MCF 10A (cell line): ENCODE results near the gene ZBTB45. TPM values are rescaled to one million over a fixed set of nuclear protein-coding genes. Genes with fewer than 3 reads are reported as not detected.

Source experiments
- BruUV-seq: library from RNA; stranded (reverse); fragments of 400-500 nt; replicated peaks from 2 replicates; lab custom pipeline; 2021; lab: Mats Ljungman, UMichigan
- CTCF ChIA-PET: fragments of 300-600 bp; sonication (Branson Sonifier 250); formaldehyde crosslinking; extraction: SDS; loops from one replicate; lab custom pipeline; 2021; ENCODE audit warnings: antibody characterized with exemption, inconsistent platforms; lab: Yijun Ruan, JAX
- POLR2A ChIA-PET: fragments of 300-600, 350-650 bp; sonication (Branson Sonifier 250); formaldehyde crosslinking; extraction: SDS; loops from one replicate; lab custom pipeline; 2020; ENCODE audit warnings: antibody characterized with exemption, inconsistent platforms; lab: Yijun Ruan, JAX
- DNase-seq: peaks from one replicate; pipeline ENCODE4 v3.0.0-alpha.2; 2018; ENCODE audit not compliant: unreplicated experiment
- H3K27ac Mint-ChIP-seq: one replicate; pipeline ENCODE4 v1.8.0; 2022; ENCODE audit warnings: mild to moderate bottlenecking, low read depth, mixed read lengths; ENCODE audit not compliant: unreplicated experiment
- H3K27me3 Mint-ChIP-seq: one replicate; pipeline ENCODE4 v1.8.0; 2022; ENCODE audit warnings: mixed read lengths; ENCODE audit not compliant: insufficient read depth, unreplicated experiment
- H3K36me3 Mint-ChIP-seq: one replicate; pipeline ENCODE4 v1.8.0; 2022; ENCODE audit warnings: mild to moderate bottlenecking, moderate library complexity, mixed read lengths; ENCODE audit not compliant: insufficient read depth, unreplicated experiment
- H3K4me1 Mint-ChIP-seq: one replicate; pipeline ENCODE4 v1.8.0; 2022; ENCODE audit warnings: mixed read lengths; ENCODE audit not compliant: insufficient read depth, unreplicated experiment
- H3K4me3 Mint-ChIP-seq: one replicate; pipeline ENCODE4 v1.8.0; 2022; ENCODE audit warnings: mild to moderate bottlenecking, moderate library complexity, mixed read lengths; ENCODE audit not compliant: unreplicated experiment
- H3K9me3 Mint-ChIP-seq: one replicate; pipeline ENCODE4 v1.8.0; 2022; ENCODE audit warnings: mixed read lengths; ENCODE audit not compliant: unreplicated experiment
- intact Hi-C: fragments of 100-400 bp; cut with micrococcal nuclease; formaldehyde crosslinking; loops from 2 replicates; pipeline ENCODE4 v1.14.1; 2022
- microRNA-seq: library from miRNA; unstranded; fragments of <30 nt; microRNA quantifications from one replicate; pipeline ENCODE4 v1.2.0, GENCODE V29; 2022
- total RNA-seq: library from RNA; stranded (reverse); gene quantifications from 2 replicates; pipeline ENCODE4 v1.2.3, GENCODE V29; 2022
- TF ChIP-seq, protein P1 (sequence below): fragments of 200-600 bp; IDR thresholded peaks from one replicate; pipeline ENCODE4 v1.8.0; 2022; ENCODE audit warnings: antibody characterized with exemption, mild to moderate bottlenecking; ENCODE audit not compliant: unreplicated experiment

ZBTB45 gene
- total RNA-seq, 1 experiment from 2014 or later, result 12.8 TPM

DNA sequence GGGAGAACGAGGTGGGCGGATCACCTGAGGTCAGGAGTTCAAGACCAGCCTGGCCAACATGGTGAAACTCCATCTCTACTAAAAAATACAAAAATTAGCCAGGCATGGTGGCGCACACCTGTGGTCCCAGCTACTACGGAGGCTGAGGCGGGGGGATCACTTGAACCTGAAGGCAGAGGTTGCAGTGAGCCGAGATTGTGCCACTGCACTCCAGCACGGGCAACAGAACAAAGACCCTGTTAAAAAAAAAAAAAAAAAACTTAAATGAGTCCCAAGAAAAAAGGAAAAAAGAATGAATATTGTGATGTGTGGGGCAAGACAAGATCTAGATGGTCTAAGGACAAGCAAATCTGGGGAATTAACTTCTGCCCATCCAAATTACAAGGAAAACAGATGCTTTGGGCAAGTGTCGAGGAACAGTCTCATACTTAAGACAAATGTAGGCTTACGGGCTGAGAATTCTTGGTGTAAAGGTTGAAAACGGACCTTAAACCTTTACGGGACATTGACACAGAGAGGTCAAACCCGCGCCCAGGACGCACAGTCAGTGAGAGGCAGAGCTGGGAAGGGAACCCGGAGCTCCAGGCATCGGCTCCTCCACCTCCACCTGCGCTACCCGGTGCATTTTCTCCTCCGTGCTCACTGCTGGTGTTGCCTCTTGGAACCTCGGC lies 53.4 kb downstream of the ZBTB45 start:
- ChIA-PET CTCF (interaction anchor here (1.1 kb wide), 1 partner anchor 15 kb away, joined by 4 read pairs; the partner anchor contains the start of gene ZNF324B), POLR2A (interaction anchor here (0.7 to 1.5 kb wide), 5 partner anchors 33 to 548 kb away, joined by 3 to 7 read pairs (median 3); partner anchors contain the start of genes TRIM28, ZBTB45 and ZNF584)
- DNase-seq, result no peak
- TF ChIP-seq, protein P1, sequence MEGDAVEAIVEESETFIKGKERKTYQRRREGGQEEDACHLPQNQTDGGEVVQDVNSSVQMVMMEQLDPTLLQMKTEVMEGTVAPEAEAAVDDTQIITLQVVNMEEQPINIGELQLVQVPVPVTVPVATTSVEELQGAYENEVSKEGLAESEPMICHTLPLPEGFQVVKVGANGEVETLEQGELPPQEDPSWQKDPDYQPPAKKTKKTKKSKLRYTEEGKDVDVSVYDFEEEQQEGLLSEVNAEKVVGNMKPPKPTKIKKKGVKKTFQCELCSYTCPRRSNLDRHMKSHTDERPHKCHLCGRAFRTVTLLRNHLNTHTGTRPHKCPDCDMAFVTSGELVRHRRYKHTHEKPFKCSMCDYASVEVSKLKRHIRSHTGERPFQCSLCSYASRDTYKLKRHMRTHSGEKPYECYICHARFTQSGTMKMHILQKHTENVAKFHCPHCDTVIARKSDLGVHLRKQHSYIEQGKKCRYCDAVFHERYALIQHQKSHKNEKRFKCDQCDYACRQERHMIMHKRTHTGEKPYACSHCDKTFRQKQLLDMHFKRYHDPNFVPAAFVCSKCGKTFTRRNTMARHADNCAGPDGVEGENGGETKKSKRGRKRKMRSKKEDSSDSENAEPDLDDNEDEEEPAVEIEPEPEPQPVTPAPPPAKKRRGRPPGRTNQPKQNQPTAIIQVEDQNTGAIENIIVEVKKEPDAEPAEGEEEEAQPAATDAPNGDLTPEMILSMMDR, result no peak
- no peaks in the 10 kb centered on the region for H3K27me3 Mint-ChIP-seq
- H3K27ac Mint-ChIP-seq, result peak overlapping the region; percentile 78
- peaks cover 13% of the 10 kb centered on the region for H3K4me1 Mint-ChIP-seq
- peaks cover 22% of the 10 kb centered on the region for H3K36me3 Mint-ChIP-seq
- H3K9me3 Mint-ChIP-seq, result no peaks in the 10 kb centered on the region
- intact Hi-C loops, result loop anchor here (1.0 to 5.0 kb wide), 2 partner anchors 58 to 139 kb away; partner anchors contain the start of genes ZNF584 and ZSCAN22
- H3K4me3 Mint-ChIP-seq, result peak overlapping the region; percentile 82
- no TSS peak for BruUV-seq

Small RNA genes lying within 50 kb of the gene (microRNA-seq; reads per million reads assigned to microRNA genes)
- 0.93 reads per million for gene MIR6807

Other genes with a start within 250 kb of the ZBTB45 start
- gene ZNF8, start 240.9 kb downstream of the ZBTB45 start, total RNA-seq, result 4.9 and 5.1 TPM in 2 replicates
- gene ERVK3-1, start 214.4 kb downstream of the ZBTB45 start, total RNA-seq, result 63.1 and 64.6 TPM in 2 replicates
- 3.8 and 4.7 TPM in 2 replicates for gene ZSCAN22, start 192.8 kb downstream of the ZBTB45 start, total RNA-seq
- gene A1BG, start 166.3 kb downstream of the ZBTB45 start, total RNA-seq, result 6.4 and 7.0 TPM in 2 replicates
- 3.2 and 3.9 TPM in 2 replicates for gene ZNF497, start 157.1 kb downstream of the ZBTB45 start, total RNA-seq
- gene ZNF837, start 138.8 kb downstream of the ZBTB45 start, total RNA-seq, result 1.5 and 1.7 TPM in 2 replicates
- 1,779 and 1,872 TPM in 2 replicates for gene RPS5, start 132.5 kb downstream of the ZBTB45 start, total RNA-seq
- gene RNF225, start 124.2 kb downstream of the ZBTB45 start, total RNA-seq, result 0.63 and 0.98 TPM in 2 replicates
- 14.6 and 18.1 TPM in 2 replicates for gene ZNF584, start 111.2 kb downstream of the ZBTB45 start, total RNA-seq
- not detected in 2 replicates for gene ZNF132, start 79.7 kb downstream of the ZBTB45 start, total RNA-seq
- gene ZNF324B, start 68.2 kb downstream of the ZBTB45 start, total RNA-seq, result 4.7 and 7.2 TPM in 2 replicates
- 6.5 and 7.9 TPM in 2 replicates for gene ZNF324, start 52.7 kb downstream of the ZBTB45 start, total RNA-seq
- gene ZNF446, start 43.5 kb downstream of the ZBTB45 start, total RNA-seq, result 8.3 and 10.3 TPM in 2 replicates
- 14.7 and 22.5 TPM in 2 replicates for gene SLC27A5, start 7.8 kb downstream of the ZBTB45 start, total RNA-seq
- gene TRIM28, start 24.3 kb upstream of the ZBTB45 start, total RNA-seq, result 236 and 290 TPM in 2 replicates
- gene CHMP2A, start 35.3 kb upstream of the ZBTB45 start, total RNA-seq, result 154 and 184 TPM in 2 replicates
- 149 and 158 TPM in 2 replicates for gene UBE2M, start 38.8 kb upstream of the ZBTB45 start, total RNA-seq
- gene MZF1, start 53.5 kb upstream of the ZBTB45 start, total RNA-seq, result 50.7 and 51.9 TPM in 2 replicates